Activated naive CD4-positive, alpha-beta T cell (primary cell): Measurements from ENCODE around the gene SLC1A7.

Experiments
- DNase-seq, 4 experiments: peaks; one replicate each; lab custom pipeline; 2025; lab: John Stamatoyannopoulos, UW

SLC1A7 gene

DNA sequence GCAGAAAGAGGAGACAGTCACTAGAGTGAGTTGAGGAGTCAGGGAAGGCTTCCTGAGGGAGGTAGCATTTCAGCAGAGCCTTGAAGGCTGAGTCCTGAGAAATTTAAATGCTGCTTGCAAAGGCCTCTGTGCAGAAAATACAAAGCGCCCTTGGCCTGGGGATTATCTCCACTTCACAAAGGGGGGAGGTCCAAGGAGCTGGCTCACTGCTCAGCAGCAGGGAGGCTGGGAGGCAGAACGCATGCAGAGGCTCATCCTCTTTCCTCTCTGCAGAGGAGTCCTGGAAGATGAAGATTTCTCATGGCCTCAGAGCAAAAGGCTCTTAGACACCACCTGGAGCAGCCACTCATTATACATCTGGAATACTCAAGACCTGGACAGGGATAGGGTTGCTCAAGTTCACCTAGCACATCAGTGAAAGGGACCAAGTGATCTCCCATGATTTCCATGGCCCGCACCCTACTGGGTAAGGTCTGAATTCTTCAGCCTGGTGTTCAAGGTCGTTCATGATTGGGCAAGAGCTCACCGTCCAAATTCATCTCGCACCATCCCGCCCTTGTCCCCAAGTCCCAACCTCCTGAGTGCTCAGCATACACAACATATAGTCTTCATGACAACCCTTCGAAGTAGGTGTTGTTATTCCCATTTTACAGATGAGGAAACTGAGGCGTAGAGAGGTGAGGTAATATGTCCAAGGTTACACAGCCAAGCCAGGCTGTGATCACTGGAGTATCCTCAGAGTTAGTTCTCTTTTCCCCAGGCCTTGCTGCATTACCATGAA is 9.0 kb downstream of the SLC1A7 start:
- no peak for DNase-seq

DNA sequence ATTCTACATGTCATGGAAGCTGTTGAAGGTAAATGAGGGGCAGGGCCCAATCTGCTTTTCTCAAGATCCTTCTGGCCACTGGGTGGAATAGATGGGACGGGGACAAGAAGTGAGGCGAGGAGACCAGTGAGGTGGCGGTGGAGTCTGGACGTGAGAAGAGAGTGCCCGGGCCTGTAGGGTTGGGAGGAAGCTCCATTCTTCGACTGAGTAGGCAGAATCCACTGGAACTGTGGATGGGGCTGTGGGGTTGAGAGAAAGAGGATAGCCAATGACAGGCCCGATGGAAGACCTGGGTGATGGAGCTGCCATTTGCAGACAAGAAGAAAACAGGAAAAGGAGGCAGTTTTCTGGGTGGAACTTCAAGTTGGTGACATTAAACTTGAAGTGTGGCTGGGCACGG is 10.3 kb downstream of the SLC1A7 start:
- DNase-seq: no peak

DNA sequence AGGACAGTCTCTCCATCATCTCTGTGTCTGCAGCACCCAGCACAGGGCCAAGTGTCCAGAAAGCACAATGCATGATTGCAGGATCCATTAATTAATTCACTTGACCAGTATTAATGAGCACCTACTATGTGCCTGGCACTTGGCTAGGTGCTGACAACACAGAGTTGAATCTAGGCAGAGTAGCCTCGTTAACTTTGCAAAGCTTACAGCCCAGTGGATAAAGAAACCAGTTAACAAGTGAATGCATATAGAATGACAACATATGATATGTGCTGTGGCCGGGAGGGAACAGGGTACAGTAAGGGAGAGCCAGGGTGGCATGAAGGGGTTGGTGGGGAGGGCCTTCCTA is 10.9 kb downstream of the SLC1A7 start:
- DNase-seq: no peak

DNA sequence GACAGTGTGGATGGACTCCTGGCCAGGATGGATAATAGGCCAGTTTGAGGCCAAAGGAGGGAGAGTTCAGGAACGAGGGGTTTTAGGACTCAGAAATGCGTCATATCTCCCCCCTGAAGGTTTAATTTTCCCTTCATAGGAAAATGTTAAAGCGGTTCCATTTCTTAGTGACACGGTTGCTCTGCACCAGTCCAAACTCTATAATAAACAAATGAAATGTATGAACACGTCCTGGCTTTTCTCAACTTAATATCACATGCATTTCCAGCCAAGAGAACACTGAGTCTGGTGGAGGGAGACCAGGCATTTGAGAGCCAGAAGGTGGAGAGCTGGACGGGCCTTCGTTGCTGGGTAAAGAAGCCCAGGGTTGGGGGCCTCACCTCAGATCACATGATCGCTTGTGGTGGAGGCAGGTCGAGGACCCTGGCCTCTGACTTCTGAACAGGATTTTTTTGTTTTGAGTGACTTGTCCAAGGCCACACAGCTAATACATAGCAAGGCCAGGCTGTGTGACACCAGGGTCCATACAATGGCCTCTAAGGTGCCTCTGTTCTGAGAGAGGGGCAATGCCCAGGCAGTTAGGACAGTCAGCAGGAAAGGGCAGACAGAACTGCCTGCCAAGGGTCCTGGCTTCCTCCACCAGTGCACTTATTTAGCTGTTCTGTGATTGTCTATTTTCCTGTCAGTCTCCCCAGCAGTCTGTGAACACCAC is 11.4 kb downstream of the SLC1A7 start:
- no peak for DNase-seq

DNA sequence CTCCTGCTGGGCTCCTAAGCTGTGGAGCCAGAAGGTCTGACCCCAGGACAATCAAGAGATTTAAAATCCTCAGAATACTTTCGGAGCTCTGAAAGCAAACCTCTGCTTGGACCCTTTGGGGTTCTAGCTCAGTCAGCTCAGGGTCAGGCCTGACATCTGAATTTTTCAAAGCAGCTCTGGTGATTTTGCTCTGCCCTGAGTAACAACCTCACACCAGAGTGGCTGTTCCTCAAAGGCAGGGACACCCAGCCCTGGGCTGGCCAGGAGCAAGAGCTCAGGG is 11.9 kb downstream of the SLC1A7 start:
- DNase-seq: no peak

DNA sequence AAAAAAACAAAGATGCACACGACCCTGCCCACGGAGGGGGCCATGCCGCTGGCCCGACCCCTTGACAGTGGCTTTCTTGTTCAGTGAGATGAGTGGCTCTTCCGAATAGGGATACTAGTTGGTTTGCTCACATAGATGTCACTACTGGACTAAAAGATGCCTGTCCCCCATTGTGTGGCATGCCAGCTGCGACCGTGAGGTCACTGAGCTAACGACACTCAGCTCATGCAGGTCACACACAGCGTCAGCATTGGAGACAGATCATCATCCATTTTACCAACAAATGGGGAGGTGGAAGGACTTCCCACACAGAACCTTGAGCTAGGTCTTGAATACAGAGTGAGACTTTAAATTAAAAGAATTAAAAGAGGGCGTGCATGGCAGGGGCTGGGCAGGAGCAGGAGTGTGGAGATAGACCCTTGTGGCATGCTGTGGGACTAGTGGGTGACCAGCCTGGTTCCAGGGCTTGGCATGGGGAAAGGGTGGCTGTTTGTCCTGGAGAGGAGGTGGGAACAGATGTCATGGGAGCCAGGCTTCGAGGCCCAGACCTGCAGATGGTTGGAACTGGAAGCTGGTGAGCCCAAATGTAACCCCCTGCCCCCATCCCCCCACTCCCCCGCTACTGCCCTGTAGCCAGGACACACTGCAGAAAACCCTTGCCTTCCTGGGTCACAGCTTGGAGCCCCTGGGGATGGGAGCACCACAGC is 12.4 kb downstream of the SLC1A7 start:
- DNase-seq: no peak

DNA sequence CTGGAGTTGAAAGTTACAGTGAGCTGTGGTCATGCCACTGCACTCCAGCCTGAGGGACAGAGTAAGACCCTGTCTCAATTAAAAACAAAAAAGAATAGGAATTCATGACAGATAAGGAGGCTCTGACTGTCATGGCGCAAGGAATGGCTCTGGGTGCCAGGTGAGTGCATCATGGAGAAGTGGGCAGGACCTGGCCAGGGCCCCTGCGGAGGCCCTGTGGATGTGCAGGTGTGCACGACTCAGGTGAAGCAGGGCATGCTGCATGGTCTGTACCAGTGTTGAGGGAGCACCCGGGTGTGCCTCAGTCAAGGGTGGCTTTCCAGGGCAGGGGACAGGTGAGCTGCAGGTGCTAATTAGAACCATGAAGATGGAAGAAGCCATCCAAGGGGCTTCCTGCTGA is 14.0 kb downstream of the SLC1A7 start:
- no peak for DNase-seq

DNA sequence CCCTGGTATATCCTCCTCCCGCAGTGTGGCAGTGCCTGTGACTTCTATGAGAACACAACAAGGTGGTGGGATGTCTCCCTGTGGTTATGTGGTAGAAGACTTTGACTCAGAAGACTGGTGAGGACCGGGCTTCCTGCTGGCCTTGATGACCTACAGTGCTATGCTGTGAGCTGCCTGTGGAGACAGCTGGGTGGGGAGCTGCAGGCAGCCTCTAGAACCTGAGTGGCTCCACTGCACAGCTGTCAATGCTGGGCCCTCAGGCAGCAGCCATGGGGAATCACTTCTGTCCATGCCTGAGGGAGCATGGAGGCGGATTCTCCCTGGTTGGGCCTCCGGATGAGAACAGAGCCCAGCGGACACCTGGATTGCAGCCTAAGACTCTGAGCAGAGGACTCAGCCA is 14.9 kb downstream of the SLC1A7 start:
- no peak for DNase-seq

DNA sequence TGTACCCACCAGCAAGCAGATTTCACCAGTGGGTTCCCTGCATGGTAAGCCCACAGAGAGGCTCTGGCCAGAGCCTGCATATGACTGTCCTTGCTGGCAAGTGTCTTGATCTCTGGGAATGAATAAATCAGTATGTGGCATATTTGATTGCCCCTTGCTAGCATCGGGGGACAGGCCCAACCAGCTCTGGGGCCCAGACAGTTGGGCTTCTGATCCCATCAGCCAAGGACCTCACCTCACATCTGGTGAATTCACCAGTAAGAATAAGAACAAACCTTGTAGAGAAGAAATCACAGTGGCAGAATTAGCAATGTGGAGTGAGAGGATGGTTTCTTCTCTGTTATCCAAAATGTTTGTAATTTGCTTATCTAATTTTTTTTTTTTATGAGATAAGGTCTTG is 15.9 kb downstream of the SLC1A7 start:
- DNase-seq: no peak

DNA sequence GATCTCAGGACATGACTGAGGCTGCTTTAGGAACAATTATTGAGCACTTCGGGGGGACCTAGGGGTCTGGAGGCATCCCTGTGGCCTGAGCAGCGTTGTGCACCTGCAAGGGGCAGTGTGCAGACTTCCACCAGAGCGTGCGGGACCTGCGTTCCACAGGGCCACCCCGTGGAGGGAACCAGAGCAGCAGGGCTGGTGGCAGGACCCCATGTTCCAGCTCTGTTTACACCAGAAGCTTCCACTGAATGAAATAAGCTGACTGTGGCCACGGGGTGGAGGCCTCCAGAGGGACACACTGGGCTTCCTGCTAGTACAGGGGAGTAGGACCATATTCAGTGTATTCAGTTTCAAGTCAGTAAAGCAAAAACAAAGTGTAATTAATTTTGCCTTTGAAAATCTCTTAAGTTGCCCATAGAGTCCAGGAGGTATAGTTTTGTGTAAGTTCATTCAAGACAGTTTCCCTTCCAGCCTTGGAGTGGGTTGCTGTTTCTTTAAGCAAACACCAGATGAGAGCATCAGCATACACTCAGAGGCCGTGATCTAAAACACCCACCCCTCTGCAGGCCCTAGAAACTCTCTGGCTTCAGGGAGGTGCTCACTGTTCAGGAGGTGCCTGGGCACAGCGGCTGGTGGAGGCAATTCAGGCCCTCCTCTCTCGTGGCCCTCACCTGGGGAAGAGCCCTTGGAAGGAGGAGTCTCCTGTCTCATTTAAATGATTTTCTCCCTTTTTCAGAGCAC is 16.6 kb downstream of the SLC1A7 start:
- no peak for DNase-seq

DNA sequence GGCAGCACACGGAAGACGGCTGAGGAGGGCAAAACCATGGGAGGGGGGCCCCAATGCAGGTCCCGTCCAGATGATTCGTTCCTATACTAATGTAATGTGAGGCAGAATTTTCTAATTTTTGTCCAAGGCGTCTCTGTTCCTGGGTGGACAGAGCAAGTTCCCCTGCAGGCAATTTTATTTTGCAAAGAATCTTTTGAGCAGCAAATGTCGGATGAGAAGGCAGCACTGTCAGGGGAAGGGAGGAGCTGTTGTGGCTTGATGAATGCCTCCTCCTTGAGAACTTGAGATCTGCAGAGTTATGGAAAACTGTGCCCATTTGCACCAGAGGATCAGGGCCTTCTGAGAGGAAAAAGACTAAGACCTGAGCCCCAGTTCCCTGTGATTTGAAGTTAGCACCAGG is 17.3 kb downstream of the SLC1A7 start:
- DNase-seq: no peak

DNA sequence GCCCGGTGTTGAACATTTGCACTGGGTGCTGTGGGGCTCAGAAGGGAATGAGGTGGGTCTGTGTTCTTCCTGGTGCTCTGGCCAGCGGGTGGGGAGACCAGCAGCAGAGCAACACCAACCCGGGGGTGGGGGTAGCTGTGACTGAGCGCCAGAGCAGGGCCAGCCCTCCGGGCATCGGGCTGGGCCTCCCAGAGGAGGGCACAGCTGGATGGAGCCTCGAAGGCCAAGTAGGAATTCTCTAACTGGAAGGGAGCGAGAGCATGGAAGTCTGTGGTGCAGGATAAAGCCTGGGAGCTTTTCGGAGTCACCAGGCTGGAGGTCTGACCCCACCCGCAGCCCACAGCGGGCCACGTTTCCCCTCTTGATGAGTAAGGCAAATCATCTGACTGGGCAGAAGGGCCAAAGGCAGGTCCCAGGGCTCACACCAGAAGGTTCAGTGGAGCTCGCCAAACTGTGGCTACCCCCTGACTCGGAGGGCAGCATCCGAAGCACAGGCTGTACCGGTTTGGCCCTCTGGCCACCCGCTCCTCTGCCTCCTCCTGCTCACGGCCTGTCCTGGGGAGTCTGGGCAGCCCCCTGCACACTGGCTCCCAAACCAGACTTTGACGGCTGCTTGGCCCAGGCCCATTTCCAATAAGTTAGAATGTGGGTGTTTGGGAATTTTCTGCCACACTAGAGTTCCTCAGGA is 18.8 kb downstream of the SLC1A7 start:
- no peak for DNase-seq

DNA sequence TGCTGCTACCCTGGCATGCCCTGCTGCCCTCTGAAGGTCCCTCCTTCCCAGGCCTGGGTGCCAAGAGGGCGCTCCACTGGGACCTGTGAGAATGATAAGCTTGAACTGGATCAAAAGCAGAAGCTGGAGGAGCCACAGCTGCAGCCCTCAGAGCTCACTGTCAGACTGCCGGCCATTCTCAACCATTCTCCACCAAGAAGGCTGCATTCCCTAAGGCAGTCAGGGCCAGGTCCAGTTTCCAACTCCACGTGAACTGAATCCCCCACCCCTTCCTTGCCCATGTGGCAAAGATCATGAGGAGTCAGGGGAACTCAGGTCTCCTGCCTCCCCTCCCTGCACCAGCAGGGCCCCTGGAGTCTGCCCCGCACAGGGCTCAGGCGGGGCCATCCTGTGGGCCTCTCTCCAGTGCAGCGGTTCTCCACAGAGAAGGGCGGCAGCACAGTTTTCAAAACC is 19.5 kb downstream of the SLC1A7 start:
- DNase-seq: no peak

DNA sequence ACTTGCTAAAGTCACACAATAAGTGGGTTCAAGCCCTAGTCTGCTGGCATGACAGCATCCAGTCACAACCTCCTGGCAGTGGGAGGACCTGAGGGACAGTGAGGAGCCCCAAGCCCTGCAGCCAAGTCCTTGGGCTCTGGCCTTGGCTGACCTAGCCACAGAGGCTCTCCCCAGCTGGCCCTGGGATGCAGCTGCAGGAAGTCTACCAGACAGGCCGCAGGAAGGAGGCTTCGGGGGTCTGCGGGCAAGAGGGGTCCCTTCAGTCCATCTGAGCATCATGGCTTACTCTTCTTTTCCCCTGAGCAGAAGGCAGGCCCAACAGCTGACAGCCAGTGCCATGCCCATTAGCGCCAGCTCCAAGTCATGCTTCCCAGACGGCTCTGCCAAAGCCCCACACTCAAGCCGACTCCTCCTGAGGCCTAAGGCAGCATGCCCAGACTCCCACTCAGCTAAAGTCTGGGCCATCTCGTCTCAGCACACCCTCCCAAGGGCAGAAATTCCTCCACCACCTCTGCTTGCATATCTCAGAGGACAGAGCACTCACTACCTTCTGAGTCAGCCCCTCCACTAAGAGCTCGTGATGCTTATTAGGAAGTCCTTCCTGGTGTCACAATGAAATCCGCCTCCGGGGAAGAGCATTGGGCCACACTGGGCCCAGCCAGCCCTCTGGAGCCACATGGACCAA is 20.1 kb downstream of the SLC1A7 start:
- DNase-seq: no peak

DNA sequence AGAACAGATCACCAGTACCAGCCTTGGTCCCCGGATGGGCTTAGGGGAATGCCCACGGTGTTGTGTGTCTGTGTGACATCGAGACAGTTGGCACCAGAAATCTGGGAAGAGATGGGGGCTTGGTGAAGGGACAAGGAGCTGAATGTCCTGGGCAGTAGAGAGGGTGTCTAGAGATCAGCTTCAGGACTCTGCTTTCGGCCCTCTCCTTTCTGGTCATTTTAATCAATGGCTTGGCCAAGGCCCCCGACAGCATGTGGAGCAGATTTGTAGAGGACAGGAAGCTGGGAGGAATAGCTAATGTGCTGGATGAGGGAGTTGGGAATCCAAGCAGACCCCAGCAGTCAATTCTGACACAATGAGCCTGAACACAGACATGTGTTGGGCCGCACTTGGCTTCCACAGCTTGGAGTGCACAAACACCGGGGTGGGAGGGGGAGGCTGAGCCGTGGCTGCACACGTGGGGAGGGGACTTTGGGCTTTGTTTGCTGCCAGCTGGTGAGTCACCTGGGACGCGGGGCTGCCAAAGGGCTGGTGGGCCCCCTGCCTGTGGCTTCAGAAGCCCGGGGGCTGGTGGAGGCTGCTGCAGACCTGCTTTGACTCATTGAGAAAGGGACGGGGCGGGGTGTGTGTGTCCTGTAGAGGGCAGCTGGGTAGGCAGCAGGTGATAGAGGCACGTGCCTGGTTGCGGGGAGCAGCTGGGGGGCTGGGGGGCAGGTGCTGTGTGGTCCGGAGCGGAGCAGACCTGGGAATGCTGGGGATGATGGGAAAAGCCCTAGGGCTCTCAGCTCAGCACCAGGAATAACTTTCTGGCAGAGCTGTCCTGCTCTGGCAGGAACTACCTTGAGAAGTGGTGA is 20.9 kb downstream of the SLC1A7 start:
- DNase-seq: no peak

DNA sequence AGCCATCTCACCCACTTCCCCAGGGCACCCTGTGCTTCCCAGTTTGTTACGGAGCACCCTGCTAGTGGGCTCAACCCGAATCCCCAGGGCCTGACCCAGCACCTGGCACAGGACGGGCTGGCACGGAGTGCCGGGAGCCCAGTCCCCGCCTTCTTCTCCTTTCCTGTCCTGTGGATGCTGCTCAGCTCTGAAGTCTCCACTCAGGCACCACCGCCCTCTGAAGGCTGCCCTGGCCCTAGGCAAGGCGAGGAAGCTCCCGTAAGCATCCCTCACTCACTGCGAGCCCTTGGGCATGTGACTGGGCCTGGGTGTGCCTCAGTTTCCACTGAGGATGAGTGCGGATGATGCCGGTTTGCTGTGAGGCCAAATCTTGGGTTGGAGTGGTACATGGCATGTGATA is 21.8 kb downstream of the SLC1A7 start:
- no peak for DNase-seq

DNA sequence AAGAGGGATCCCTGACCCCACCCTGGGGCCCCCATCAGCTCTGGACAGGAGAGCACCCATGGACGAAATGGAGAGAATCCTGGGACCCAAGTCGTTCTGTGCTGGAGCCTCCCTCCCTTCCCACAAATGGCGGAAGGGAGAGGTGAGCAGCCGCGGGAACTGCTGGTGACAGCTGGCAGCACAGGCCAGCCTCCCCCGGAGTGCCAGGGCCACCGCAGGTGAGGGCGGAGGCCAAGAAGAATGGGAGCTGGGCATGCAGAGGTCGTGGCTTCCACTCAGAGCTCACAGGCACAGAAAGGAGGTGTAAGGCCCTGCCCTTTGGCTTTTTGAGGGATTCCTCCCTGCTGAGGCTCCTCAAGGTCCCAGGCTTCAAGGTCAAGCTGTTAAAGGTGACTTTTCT is 24.6 kb downstream of the SLC1A7 start:
- no peak for DNase-seq

DNA sequence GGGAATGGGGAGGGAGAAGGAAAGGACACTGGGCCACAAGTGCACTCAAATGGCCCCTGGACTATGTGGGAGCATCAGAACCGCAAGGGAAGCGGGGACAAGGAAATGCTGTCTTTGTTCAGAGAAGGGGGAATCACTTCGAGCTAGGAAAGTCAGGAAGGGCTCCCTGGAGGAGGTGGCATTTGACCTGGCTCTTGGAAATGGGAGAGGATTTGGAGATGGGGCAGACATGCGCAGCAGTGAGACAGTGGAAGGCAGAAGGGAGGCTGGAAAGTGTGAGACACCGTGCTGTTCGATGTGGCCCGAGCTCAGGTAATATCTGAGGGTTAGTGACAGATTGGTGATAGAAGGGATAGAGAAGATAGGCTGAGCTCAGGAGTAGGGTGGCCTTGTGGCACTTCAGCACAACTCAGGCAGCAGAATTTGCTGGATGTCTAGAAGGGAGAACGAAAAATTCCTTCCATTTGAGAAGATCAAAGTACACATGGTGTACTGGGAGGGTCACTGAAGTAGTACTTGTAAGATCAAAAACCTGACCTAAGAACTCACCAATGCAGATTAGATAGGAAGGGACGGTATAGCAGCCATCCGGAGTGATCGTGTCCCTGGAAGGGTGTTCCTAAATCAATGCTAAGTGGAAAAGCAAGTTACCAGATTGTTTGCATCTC is 25.4 kb downstream of the SLC1A7 start:
- DNase-seq: no peak

DNA sequence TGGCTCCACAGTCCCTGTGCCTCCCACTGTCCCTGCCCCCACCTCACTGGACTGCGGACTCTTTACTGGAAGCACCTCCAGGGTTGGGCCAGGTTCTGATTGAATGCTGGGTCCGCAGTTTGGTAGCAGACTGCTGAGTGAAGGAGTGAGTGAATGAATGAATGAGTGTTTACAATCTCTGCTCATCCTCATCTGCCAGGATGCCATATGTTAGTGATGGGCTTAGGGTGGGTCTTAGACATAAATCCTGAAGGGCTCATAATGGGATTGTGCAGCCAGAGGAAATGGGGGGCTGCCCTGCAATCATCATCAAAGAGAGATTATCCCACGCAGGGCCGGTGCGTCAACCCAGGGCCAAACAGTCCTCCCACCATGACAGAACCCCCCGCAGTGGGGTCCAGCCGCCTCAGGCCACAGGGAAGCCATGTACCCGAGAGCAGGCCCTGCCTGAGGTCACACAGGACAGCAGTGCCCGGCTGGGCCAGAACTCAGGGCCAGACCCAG is 26.1 kb downstream of the SLC1A7 start:
- DNase-seq: no peak
